ENCODE measurements around the gene TTC39C. TPM values are rescaled to one million over a fixed set of nuclear protein-coding genes. Genes with fewer than 3 reads are reported as not detected.
"Not testable (repeated sequence)": the region's sequence is repeated elsewhere in the genome, so short reads cannot be mapped to it uniquely, and the experiment has no call there.

Gene TTC39C
- total and polyA plus RNA-seq, 4 donors = 12.2 to 31.7 (median 18.3) TPM

DNA sequence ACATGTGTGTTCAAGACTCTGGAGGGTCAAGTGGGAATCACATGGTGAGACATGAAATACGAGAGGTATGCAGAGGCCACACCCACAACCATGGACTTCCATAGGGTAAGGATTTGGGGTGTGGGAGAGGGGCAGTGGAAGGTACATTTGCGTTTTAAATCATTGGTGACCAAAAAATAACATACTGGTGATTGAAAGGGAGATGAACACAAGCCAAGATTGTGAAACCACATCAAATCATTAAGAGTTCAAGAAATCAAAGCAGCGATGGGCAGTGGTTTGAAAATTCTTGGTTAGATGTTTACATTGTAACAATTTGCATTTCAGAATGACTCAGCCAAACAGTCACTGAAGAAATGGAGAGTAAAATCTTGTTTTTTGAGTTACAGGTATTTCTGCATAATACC lies 122.4 kb downstream of the TTC39C start:
- Histone ChIP-seq H3K4me1 (ENCODE audit: control insufficient read depth, insufficient read depth, low read length) (peaks cover 11% of the 10 kb centered on the region), H3K9me3 (ENCODE audit: control insufficient read depth, insufficient read depth, low read length) (no peaks in the 10 kb centered on the region), H3K27me3 (ENCODE audit: control insufficient read depth, insufficient read depth, low read length) (no peaks in the 10 kb centered on the region), H3K4me3 (ENCODE audit: low read depth, low read length) (no peak overlapping the region), H3K36me3 (ENCODE audit: control insufficient read depth, insufficient read depth, low read length) (no peaks in the 10 kb centered on the region), H3K27ac (ENCODE audit: low read depth, low read length) (no peak overlapping the region)
- DNase-seq (ENCODE audit: low read depth in 4 of 6, low spot score in 6 of 6) = no peak
- WGBS (ENCODE audit: insufficient coverage) = no CpG with 5 or more reads among the region's 3 CpGs

DNA sequence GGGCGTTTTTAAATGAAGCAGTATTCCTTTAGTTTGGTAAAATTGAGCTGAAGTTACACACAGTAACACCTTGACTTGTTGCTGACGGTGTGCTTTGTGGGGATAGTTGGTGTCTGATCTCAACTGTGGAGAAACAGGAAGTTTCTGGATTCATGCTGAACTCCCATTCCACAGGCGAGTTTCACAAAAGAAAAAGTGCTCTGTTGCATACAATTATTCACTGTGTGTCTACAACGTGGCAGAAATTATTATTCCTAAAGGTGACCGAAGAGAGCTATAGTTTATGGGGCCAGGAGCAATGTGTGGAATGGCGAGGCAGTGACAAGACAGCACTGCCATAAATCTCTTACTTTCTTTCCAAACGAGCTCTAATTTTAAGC lies 123.8 kb downstream of the TTC39C start:
- Histone ChIP-seq H3K36me3 (ENCODE audit: control insufficient read depth, insufficient read depth, low read length) (no peaks in the 10 kb centered on the region), H3K9me3 (ENCODE audit: control insufficient read depth, insufficient read depth, low read length) (no peaks in the 10 kb centered on the region), H3K27me3 (ENCODE audit: control insufficient read depth, insufficient read depth, low read length) (no peaks in the 10 kb centered on the region), H3K27ac (ENCODE audit: low read depth, low read length) (peak overlapping the region; percentile 65), H3K4me1 (ENCODE audit: control insufficient read depth, insufficient read depth, low read length) (peaks cover 11% of the 10 kb centered on the region), H3K4me3 (ENCODE audit: low read depth, low read length) (peak overlapping the region; percentile 71)
- no peak for DNase-seq (ENCODE audit: low read depth in 4 of 6, low spot score in 6 of 6)
- WGBS (ENCODE audit: insufficient coverage) = 47% methylated on average over 3 of the region's 7 CpGs

- DNase-seq (ENCODE audit: low read depth in 4 of 6, low spot score in 6 of 6) = peak; percentile 62 to 98 (median 82)
- no peaks in the 10 kb centered on the region for H3K36me3 ChIP-seq (ENCODE audit: control insufficient read depth, insufficient read depth, low read length)
- H3K27ac ChIP-seq (ENCODE audit: low read depth, low read length) = peak within 1 kb of the TSS; percentile 65
- H3K9me3 ChIP-seq (ENCODE audit: control insufficient read depth, insufficient read depth, low read length) = no peaks in the 10 kb centered on the region
- H3K4me1 ChIP-seq (ENCODE audit: control insufficient read depth, insufficient read depth, low read length) = peaks cover 11% of the 10 kb centered on the region
- H3K27me3 ChIP-seq (ENCODE audit: control insufficient read depth, insufficient read depth, low read length) = no peaks in the 10 kb centered on the region
- H3K4me3 ChIP-seq (ENCODE audit: low read depth, low read length) = peak within 1 kb of the TSS; percentile 71
- WGBS (ENCODE audit: insufficient coverage) = 1% methylated on average over 60 of the region's 63 CpGs
These were observed 124.4 kb downstream of the TTC39C start, which contains the start of gene CABYR for GRCh38 chr18:24138789-24139616. TSS of gene CABYR (plus strand) at chr18:24139062. CDS start at chr18:24143115, 4,053 bp downstream.

DNA sequence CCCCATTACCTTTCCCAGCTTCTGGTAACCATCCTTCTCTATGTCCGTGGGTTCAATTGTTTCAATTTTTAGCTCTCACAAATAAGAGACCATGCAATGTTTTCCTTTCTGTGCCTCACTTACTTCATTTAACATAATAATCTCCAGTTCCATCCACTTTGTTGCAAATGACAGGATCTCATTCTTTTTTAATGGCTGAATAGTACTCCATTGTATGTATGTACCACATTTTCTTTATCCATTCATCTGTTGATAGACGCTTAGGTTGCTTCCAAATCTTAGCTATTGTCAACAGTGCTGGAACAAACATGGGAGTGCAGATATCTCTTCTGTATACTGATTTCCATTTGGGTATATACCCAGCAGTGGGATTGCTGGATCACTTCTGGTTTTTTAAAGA lies 126.1 kb downstream of the TTC39C start:
- Histone ChIP-seq H3K9me3 (ENCODE audit: control insufficient read depth, insufficient read depth, low read length) (no peaks in the 10 kb centered on the region), H3K36me3 (ENCODE audit: control insufficient read depth, insufficient read depth, low read length) (no peaks in the 10 kb centered on the region), H3K4me1 (ENCODE audit: control insufficient read depth, insufficient read depth, low read length) (peaks cover 11% of the 10 kb centered on the region), H3K4me3 (ENCODE audit: low read depth, low read length) (no peak overlapping the region), H3K27ac (ENCODE audit: low read depth, low read length) (no peak overlapping the region), H3K27me3 (ENCODE audit: control insufficient read depth, insufficient read depth, low read length) (no peaks in the 10 kb centered on the region)
- WGBS (ENCODE audit: insufficient coverage) = 89% methylated on average over 1 of the region's 2 CpGs
- DNase-seq (ENCODE audit: low read depth in 4 of 6, low spot score in 6 of 6) = no peak

- Histone ChIP-seq H3K9me3 (ENCODE audit: control insufficient read depth, insufficient read depth, low read length) (no peaks in the 10 kb centered on the region), H3K4me1 (ENCODE audit: control insufficient read depth, insufficient read depth, low read length) (peaks cover 11% of the 10 kb centered on the region), H3K4me3 (ENCODE audit: low read depth, low read length) (no peak overlapping the region), H3K36me3 (ENCODE audit: control insufficient read depth, insufficient read depth, low read length) (no peaks in the 10 kb centered on the region), H3K27ac (ENCODE audit: low read depth, low read length) (no peak overlapping the region), H3K27me3 (ENCODE audit: control insufficient read depth, insufficient read depth, low read length) (no peaks in the 10 kb centered on the region)
- DNase-seq (ENCODE audit: low read depth in 4 of 6, low spot score in 6 of 6) = no peak
These were observed 127.8 kb downstream of the TTC39C start for GRCh38 chr18:24142376-24142775.

DNA sequence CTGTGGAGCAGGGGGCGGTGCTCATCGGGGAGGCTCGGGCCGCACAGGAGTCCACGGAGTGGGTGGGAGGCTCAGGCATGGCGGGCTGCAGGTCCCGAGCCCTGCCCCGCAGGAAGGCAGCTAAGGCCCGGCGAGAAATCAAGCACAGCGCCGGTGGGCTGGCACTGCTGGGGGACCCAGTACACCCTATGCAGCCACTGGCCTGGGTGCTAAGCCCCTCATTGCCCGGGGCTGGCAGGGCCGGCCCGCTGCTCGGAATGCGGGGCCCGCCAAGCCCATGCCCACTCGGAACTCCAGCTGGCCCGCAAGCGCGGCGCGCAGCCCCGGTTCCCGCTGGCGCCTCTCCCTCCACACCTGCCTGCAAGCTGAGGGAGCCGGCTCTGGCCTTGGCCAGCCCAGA lies 135.0 kb downstream of the TTC39C start:
- H3K9me3 ChIP-seq (ENCODE audit: control insufficient read depth, insufficient read depth, low read length); H3K36me3 ChIP-seq (ENCODE audit: control insufficient read depth, insufficient read depth, low read length); H3K27me3 ChIP-seq (ENCODE audit: control insufficient read depth, insufficient read depth, low read length); H3K4me1 ChIP-seq (ENCODE audit: control insufficient read depth, insufficient read depth, low read length); H3K27ac ChIP-seq (ENCODE audit: low read depth, low read length); DNase-seq (ENCODE audit: low read depth in 4 of 6, low spot score in 6 of 6); H3K4me3 ChIP-seq (ENCODE audit: low read depth, low read length): not testable (repeated sequence)
- WGBS (ENCODE audit: insufficient coverage) = 98% methylated on average over 24 of the region's 28 CpGs

DNA sequence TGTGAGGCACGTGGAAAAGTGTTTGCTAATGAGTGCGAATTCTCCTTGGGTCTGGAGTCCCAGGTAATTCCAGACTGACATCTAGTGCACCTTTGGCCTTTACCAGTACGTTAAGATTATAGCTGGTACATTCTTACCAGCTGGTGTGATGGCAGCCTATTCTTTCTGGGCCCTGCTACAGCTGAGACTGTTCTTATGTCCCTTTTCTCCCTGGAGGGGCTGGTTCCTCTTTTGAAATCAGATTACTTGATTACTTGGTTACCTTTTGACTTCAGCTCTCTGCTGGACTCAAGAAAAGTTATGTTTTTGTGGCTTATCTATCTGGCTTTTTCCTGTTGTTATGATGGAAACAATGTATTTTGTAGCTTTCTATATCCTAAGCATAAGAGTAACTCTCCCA lies 138.8 kb downstream of the TTC39C start:
- H3K4me3 ChIP-seq (ENCODE audit: low read depth, low read length) = no peak overlapping the region
- H3K4me1 ChIP-seq (ENCODE audit: control insufficient read depth, insufficient read depth, low read length) = no peaks in the 10 kb centered on the region
- no peak overlapping the region for H3K27ac ChIP-seq (ENCODE audit: low read depth, low read length)
- peaks cover 7% of the 10 kb centered on the region for H3K36me3 ChIP-seq (ENCODE audit: control insufficient read depth, insufficient read depth, low read length)
- DNase-seq (ENCODE audit: low read depth in 4 of 6, low spot score in 6 of 6) = no peak
- H3K9me3 ChIP-seq (ENCODE audit: control insufficient read depth, insufficient read depth, low read length) = no peaks in the 10 kb centered on the region
- WGBS (ENCODE audit: insufficient coverage) = 90% methylated on average over 3 of the region's 3 CpGs
- no peaks in the 10 kb centered on the region for H3K27me3 ChIP-seq (ENCODE audit: control insufficient read depth, insufficient read depth, low read length)

- H3K36me3 ChIP-seq (ENCODE audit: control insufficient read depth, insufficient read depth, low read length) = peaks cover 6% of the 10 kb centered on the region
- no peak overlapping the region for H3K27ac ChIP-seq (ENCODE audit: low read depth, low read length)
- H3K4me3 ChIP-seq (ENCODE audit: low read depth, low read length) = no peak overlapping the region
- DNase-seq (ENCODE audit: low read depth in 4 of 6, low spot score in 6 of 6) = peak in 2 of 6 donors; percentile 8 to 12
- H3K4me1 ChIP-seq (ENCODE audit: control insufficient read depth, insufficient read depth, low read length) = no peaks in the 10 kb centered on the region
- WGBS (ENCODE audit: insufficient coverage) = no CpG with 5 or more reads among the region's 3 CpGs
- H3K27me3 ChIP-seq (ENCODE audit: control insufficient read depth, insufficient read depth, low read length) = no peaks in the 10 kb centered on the region
- no peaks in the 10 kb centered on the region for H3K9me3 ChIP-seq (ENCODE audit: control insufficient read depth, insufficient read depth, low read length)
These were observed 143.3 kb downstream of the TTC39C start for GRCh38 chr18:24157855-24158254.

- Histone ChIP-seq H3K27ac (ENCODE audit: low read depth, low read length) (no peak overlapping the region), H3K27me3 (ENCODE audit: control insufficient read depth, insufficient read depth, low read length) (no peaks in the 10 kb centered on the region), H3K36me3 (ENCODE audit: control insufficient read depth, insufficient read depth, low read length) (peaks cover 14% of the 10 kb centered on the region), H3K9me3 (ENCODE audit: control insufficient read depth, insufficient read depth, low read length) (no peaks in the 10 kb centered on the region), H3K4me1 (ENCODE audit: control insufficient read depth, insufficient read depth, low read length) (no peaks in the 10 kb centered on the region), H3K4me3 (ENCODE audit: low read depth, low read length) (no peak overlapping the region)
- WGBS (ENCODE audit: insufficient coverage) = 100% methylated on average over 1 of the region's 5 CpGs
- DNase-seq (ENCODE audit: low read depth in 4 of 6, low spot score in 6 of 6) = no peak
These were observed 145.5 kb downstream of the TTC39C start for GRCh38 chr18:24160086-24160485.

- no peak for DNase-seq (ENCODE audit: low read depth in 4 of 6, low spot score in 6 of 6)
- Histone ChIP-seq H3K4me3 (ENCODE audit: low read depth, low read length) (no peak overlapping the region), H3K9me3 (ENCODE audit: control insufficient read depth, insufficient read depth, low read length) (no peaks in the 10 kb centered on the region), H3K27me3 (ENCODE audit: control insufficient read depth, insufficient read depth, low read length) (no peaks in the 10 kb centered on the region), H3K36me3 (ENCODE audit: control insufficient read depth, insufficient read depth, low read length) (peaks cover 15% of the 10 kb centered on the region), H3K27ac (ENCODE audit: low read depth, low read length) (no peak overlapping the region), H3K4me1 (ENCODE audit: control insufficient read depth, insufficient read depth, low read length) (no peaks in the 10 kb centered on the region)
- WGBS (ENCODE audit: insufficient coverage) = 100% methylated on average over 1 of the region's 2 CpGs
These were observed 146.8 kb downstream of the TTC39C start for GRCh38 chr18:24161304-24161703.

Measured in spinal cord (tissue), 10 donors.